Eye (tissue), 1 donor: ENCODE data around the gene ELL.
"Not testable (repeated sequence)": the region's sequence is repeated elsewhere in the genome, so short reads cannot be mapped to it uniquely, and the experiment has no call there.

Experiments
- DNase-seq: peaks from one replicate; pipeline ENCODE4 v3.0.0-alpha.2; 2015

ELL gene

GRCh38 chr19:18419195-18419698 lies 102.6 kb downstream of the ELL start, which contains the start of gene SSBP4:
TSS of gene SSBP4 (plus strand) at chr19:18419398. CDS start at chr19:18419649, 251 bp downstream.
- DNase-seq = no peak

- peak; percentile 94 for DNase-seq
Observed at GRCh38 chr19:18418483-18419194, 103.2 kb downstream of the ELL start.

GRCh38 chr19:18418029-18418482 lies 103.8 kb downstream of the ELL start:
- DNase-seq = no peak

GRCh38 chr19:18417250-18418028 lies 104.4 kb downstream of the ELL start:
- peak; percentile 89 for DNase-seq

- DNase-seq = peak; percentile 96
Observed at GRCh38 chr19:18416778-18417249, 105.1 kb downstream of the ELL start.

GRCh38 chr19:18415178-18415867 lies 106.5 kb downstream of the ELL start:
- DNase-seq = peak; percentile 64

- peak; percentile 69 for DNase-seq
Observed at GRCh38 chr19:18414504-18415177, 107.2 kb downstream of the ELL start.

GRCh38 chr19:18412610-18413239 lies 109.1 kb downstream of the ELL start:
- no peak for DNase-seq

- no peak for DNase-seq
Observed at GRCh38 chr19:18408053-18408476, 113.8 kb downstream of the ELL start.

GRCh38 chr19:18406749-18407148 lies 115.1 kb downstream of the ELL start:
- DNase-seq = no peak

GRCh38 chr19:18405754-18406153 lies 116.1 kb downstream of the ELL start:
- not testable (repeated sequence) for DNase-seq

GRCh38 chr19:18402455-18403248 lies 119.2 kb downstream of the ELL start:
- DNase-seq = not testable (repeated sequence)

GRCh38 chr19:18401580-18402112 lies 120.2 kb downstream of the ELL start:
- DNase-seq = no peak

GRCh38 chr19:18399008-18399407 lies 122.9 kb downstream of the ELL start:
- no peak for DNase-seq

GRCh38 chr19:18397242-18398202 lies 124.3 kb downstream of the ELL start, which contains the start of gene LRRC25:
TSS of gene LRRC25 (minus strand) at chr19:18397622. CDS start at chr19:18396963, 659 bp downstream.
- DNase-seq = peak; percentile 54

GRCh38 chr19:18396471-18397241 lies 125.2 kb downstream of the ELL start:
- DNase-seq = no peak

- no peak for DNase-seq
Observed at GRCh38 chr19:18393836-18394235, 128.0 kb downstream of the ELL start.

GRCh38 chr19:18392926-18393325 lies 128.9 kb downstream of the ELL start:
- no peak for DNase-seq
